Mucosa of descending colon (tissue), 3 donors: ENCODE measurements around the gene PLXNA4. TPM values are rescaled to one million over a fixed set of nuclear protein-coding genes. Genes with fewer than 3 reads are reported as not detected.

ENCODE experiments used
- ATAC-seq: fragments of 200-7000 bp; cut with Tn5 transposase; one replicate; pipeline ENCODE4 v1.9.1; 2020; ENCODE audit warnings: mild to moderate bottlenecking, moderate library complexity
- DNase-seq, 3 donors: peaks; one replicate each; pipeline ENCODE4 v3.0.0-alpha.2; 2020
- H3K36me3 ChIP-seq: fragments of 200-600 bp; one replicate; pipeline ENCODE4 v1.8.0; 2021; ENCODE audit warnings: low read depth, mild to moderate bottlenecking
- H3K4me1 ChIP-seq: fragments of 200-600 bp; one replicate; pipeline ENCODE4 v1.8.0; 2021; ENCODE audit warnings: low read depth, mild to moderate bottlenecking
- H3K4me3 ChIP-seq: fragments of 200-600 bp; one replicate; pipeline ENCODE4 v1.8.0; 2021; ENCODE audit warnings: mild to moderate bottlenecking
- H3K9me3 ChIP-seq: fragments of 200-600 bp; one replicate; pipeline ENCODE4 v1.8.0; 2021; ENCODE audit warnings: mild to moderate bottlenecking
- CTCF ChIP-seq: fragments of 200-600 bp; IDR thresholded peaks from one replicate; pipeline ENCODE4 v1.8.0; 2022; ENCODE audit warnings: antibody characterized with exemption, mild to moderate bottlenecking
- intact Hi-C, 2 donors: fragments of 100-400 bp; cut with DNase I in 1 of 2; cut with micrococcal nuclease in 1 of 2; formaldehyde crosslinking; loops; one replicate each; pipeline versions ENCODE4 v1.11.0 to v1.11.1; 2022; cut with DNase I, micrococcal nuclease
- total RNA-seq, 3 donors: library from RNA; stranded (reverse); fragmentation: NEBNext Ultra II Directional in 2 of 3; extraction: Animal tissue kit (Norgen Biotek cat#: 25700) in 2 of 3; gene quantifications; one replicate each; pipeline versions ENCODE4 v1.2.1 to v1.2.4, GENCODE V29; 2021 to 2023
- donor health status: DM: no; HTN: no; CAD: no; lungs with moderate emphysema.
- donor health status: DM: no; HTN: no; CAD: no.
- donor health status: DM: no; HTN: yes; CAD: no.

Gene PLXNA4
- total RNA-seq, 3 donors from 2014 or later = 0.78 to 3.5 (median 2.7) TPM

DNA sequence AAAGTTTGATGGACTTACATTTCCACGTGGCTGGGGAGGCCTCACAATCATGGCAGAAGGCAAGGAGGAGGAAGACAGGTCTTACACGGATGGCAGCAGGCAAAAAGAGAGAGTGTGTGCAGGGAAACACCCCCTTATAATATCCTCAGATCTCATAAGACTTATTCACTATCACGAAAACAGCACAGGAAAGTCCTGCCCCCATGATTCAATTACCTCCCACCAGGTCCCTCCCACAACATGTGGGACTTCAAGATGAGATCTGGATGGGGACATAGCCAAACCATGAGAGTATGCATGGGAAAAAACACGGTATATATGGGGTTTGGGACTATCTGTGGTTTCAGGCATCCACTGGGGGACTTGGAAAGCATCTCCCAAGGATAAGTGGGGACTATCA is 78.0 kb downstream of the PLXNA4 start:
- Histone ChIP-seq H3K9me3 (no peaks in the 10 kb centered on the region), H3K4me3 (no peak overlapping the region), H3K36me3 (no peaks in the 10 kb centered on the region), H3K4me1 (no peaks in the 10 kb centered on the region)
- DNase-seq = no peak
- intact Hi-C loops = loop anchor here in 1 of 2 donors (10.0 kb wide), 1 partner anchor 174 kb away; no protein-coding TSS in a partner anchor
- no peak for ATAC-seq
- TF ChIP-seq CTCF = no peak

DNA sequence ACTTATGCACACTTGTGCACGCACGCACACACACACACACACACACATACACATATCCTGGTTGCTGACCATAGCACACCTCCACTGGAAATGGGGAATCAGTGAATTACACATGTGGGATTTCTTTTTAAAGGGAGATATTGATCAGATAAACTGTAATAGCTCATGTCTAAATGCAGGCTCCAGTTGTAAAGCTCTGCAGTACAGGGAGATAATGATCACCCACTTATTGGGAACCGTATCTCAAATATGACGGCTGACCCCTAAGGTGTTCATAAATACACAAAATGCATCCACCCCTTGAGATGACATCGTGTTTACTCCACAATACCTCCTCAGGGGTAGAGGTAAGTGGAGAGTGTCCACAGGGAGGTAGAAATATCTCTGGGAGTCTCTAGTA is 79.2 kb downstream of the PLXNA4 start:
- ATAC-seq (no peak), DNase-seq (no peak)
- Histone ChIP-seq H3K9me3 (no peaks in the 10 kb centered on the region), H3K4me3 (no peak overlapping the region), H3K4me1 (no peaks in the 10 kb centered on the region), H3K36me3 (no peaks in the 10 kb centered on the region)
- TF ChIP-seq CTCF = no peak
- intact Hi-C loops = loop anchor here in 1 of 2 donors (10.0 kb wide), 1 partner anchor 172 kb away; no protein-coding TSS in a partner anchor

DNA sequence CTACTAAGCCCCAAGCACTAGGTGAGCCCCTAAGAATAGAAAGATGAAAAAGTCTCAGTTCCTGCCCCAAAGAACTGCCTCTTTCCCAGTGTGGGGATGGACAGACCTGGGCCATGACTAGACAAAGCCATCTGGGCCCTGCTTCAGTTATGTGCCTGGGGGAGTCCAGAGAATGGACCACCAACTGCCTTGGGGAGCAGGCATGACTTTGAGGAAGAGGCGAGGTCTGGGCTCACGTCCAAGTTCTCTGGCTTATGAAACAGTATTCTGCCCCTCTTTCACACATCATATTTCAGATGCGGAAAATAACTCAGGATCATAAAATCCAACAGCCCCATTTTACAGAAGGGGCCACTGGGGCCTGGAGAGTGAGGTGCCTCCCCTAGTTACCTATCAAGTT is 80.3 kb downstream of the PLXNA4 start:
- no peak for TF ChIP-seq CTCF
- intact Hi-C loops = loop anchor here in 1 of 2 donors (10.0 kb wide), 1 partner anchor 171 kb away; no protein-coding TSS in a partner anchor
- no peak for DNase-seq
- no peak overlapping the region for H3K4me3 ChIP-seq
- H3K36me3 ChIP-seq = no peaks in the 10 kb centered on the region
- ATAC-seq = no peak
- no peaks in the 10 kb centered on the region for H3K9me3 ChIP-seq
- no peaks in the 10 kb centered on the region for H3K4me1 ChIP-seq

DNA sequence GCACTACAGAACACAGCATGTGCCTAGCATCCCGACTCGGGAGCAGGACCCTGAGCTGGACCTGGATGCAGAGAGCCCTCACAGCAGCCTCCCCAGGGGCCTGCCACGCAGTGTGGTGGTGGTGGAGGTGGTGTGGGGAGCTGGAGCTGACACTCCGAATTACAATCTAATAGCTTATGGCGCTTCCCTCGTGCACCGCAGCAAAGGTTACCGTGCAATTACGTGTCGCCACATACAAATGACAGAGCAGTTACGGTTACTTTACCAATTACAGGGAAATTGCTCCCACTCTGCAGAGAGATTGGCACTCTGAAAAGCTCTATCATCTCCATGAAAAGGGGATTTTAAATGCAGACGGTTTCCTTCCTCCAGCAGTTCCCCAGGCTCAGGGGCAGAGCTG is 81.8 kb downstream of the PLXNA4 start:
- no peak for DNase-seq
- no peaks in the 10 kb centered on the region for H3K9me3 ChIP-seq
- intact Hi-C loops = loop anchor here in 1 of 2 donors (10.0 kb wide), 1 partner anchor 170 kb away; no protein-coding TSS in a partner anchor
- no peak overlapping the region for H3K4me3 ChIP-seq
- no peak for TF ChIP-seq CTCF
- ATAC-seq = no peak
- no peaks in the 10 kb centered on the region for H3K36me3 ChIP-seq
- H3K4me1 ChIP-seq = no peaks in the 10 kb centered on the region

DNA sequence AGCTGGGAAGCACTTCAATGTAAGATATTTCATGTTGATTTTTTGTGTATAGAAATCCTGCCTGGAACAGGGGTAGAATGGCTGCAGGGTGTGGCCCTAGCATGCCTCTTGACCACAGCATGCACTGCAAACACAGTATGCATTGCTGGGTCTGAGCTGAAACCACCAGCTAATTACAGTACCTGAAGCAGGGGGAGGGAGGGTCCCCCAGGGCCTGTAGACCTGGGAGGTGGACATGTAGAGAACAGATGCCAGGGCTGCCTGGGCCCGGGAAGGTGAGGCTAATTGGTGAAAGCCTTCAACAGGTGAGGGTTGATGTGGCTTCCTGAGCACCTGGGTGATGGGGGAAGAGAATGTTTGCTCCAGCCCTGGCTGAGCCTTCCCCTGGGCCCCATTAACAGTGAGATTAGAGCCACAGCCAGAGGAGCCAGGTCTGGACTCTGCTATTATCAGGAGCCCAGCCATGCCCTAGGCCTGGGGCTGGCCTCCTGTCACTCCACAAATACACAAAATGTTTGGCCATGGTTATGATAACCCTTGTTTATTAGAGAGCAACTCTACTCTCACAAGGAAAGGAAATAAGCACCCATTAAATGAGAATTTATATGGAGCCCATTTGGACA is 83.3 kb downstream of the PLXNA4 start:
- Histone ChIP-seq H3K4me3 (no peak overlapping the region), H3K4me1 (no peaks in the 10 kb centered on the region), H3K36me3 (no peaks in the 10 kb centered on the region), H3K9me3 (no peaks in the 10 kb centered on the region)
- no peak for TF ChIP-seq CTCF
- ATAC-seq = no peak
- intact Hi-C loops = loop anchor here in 1 of 2 donors (10.0 kb wide), 1 partner anchor 168 kb away; no protein-coding TSS in a partner anchor
- DNase-seq = no peak
